Endometrial microvascular endothelial cells (primary cell): Measurements from ENCODE around the gene NCLN. TPM values are rescaled to one million over a fixed set of nuclear protein-coding genes. Genes with fewer than 3 reads are reported as not detected.
"Not testable (repeated sequence)": the region's sequence is repeated elsewhere in the genome, so short reads cannot be mapped to it uniquely, and the experiment has no call there.

Experiments
- in situ Hi-C: cut with HindIII; loops from 2 replicates; pipeline ENCODE4 v1.10.0; 2017; ENCODE audit warnings: low sequenced_read_pairs, low pct_unique_long_range_greater_than_20kb; ENCODE audit errors: inconsistent ontology term
- total RNA-seq: library from RNA; depleted of rRNA; stranded (reverse); fragments of >200 nt; gene quantifications from one replicate; pipeline ENCODE4 v1.2.3, GENCODE V29; 2015; ENCODE audit errors: inconsistent ontology term

Gene NCLN
- total RNA-seq, 1 donor from 2014 or later = 125 TPM

DNA sequence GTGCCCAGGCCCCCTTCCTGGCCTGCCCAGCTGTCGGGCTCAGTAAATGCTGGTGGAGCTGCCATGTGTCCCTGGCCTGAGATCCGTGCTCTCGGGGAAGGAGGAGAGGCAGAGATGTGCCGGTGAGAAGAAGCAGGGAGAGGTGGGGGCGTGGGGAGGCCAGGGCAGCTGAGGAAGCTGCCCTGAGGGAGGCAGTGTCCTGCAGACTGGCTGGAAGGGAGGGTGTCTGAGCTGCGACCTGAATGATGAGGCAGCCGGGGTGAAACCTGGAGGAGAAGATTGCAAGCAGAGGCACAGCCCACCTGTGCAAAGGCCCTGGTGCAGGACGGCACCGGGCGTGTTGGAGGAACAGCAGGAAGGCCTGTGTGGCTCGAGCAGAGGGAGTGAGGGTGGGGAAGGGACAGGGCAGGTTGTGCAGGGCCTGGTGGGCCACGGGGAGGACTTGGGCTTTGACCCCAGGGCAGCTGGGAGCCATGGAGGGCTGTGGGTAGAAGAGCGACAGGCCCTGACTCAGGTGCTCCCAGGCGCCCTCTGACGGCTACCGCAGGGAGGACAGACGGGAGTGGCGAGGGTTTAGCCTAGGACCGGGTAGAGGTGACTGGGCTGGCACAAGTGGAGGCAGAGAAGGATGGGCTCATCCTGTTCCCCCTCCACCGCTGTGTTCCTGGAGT, 24.8 kb downstream of the NCLN start:
- in situ Hi-C loops = no loop called here

DNA sequence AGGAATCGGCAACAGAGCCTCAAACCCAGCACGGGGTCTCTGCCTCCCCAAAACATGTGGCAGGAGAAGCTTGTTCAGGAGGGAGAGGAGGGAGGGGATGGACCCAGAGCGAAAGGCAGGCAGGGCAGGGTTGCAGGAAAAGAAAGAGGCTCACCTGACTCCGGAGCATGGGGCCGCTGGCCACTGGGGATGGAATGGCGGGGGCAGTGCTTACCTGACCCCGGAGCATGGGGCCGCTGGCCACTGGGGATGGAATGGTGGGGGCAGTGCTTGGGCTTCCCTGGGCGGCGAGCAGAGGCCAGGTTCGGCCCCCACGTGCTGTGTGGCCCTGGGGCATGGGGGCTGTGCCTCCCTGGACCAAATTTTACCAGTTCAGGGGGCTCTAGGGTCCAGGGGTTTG, 25.5 kb downstream of the NCLN start:
- in situ Hi-C loops = no loop called here

DNA sequence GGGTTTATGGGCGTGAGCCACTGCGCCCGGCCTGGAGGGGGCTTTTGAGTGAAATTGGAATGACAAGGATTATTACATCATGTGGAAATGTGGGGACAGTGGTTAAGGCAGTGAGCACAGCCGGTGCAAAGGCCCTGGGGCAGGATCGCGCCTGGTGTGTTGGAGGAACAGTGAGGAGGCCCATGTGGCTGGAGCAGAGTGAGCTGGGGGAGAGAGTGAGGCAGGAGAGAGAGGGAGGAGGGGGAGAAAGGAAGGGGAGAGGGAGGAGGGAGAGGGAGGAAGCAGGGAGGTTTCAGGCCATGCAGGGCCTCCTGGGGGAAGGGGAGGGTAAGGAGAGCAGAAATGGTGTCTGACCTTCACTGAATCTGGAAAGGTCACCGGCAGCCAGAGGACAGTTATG, 27.4 kb downstream of the NCLN start:
- in situ Hi-C loops = no loop called here

DNA sequence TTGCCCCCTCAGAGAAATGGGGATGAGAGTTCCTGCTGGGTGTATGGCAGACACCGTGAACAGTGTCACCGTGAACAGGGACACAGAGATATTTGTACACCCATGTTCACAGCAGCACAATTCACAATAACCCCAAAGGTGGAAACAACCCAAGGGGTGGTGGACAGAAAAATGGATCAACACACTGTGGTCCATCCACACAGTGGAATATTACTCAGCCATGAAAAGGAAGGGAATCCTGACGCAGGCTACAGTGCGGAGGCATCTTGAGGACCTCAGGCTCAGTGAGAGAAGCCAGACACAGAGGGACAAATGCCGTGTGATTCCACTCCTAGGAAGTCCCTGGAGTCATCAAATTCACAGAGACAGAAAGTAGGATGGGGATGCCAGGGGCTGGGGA, 31.1 kb downstream of the NCLN start:
- in situ Hi-C loops = no loop called here

DNA sequence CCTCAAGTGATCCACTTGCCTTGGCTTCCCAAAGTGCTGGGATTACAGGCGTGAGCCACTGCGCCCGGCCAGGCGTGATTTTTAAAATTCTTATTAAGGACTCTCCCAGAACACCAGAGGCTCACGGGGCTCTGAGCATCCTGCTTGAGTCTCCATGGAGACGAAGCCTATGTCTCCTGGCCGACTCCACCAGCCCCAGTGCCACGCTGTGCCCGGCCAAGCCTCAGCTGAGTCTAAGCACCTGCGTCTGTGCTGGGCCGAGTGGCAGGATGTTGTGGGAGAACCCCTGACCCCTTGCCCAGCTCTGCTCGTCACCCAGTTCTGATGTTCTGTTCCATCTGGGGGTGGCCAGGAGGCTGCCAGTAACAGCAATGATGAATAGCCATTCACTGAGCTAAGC, 34.8 kb downstream of the NCLN start:
- in situ Hi-C loops = no loop called here

DNA sequence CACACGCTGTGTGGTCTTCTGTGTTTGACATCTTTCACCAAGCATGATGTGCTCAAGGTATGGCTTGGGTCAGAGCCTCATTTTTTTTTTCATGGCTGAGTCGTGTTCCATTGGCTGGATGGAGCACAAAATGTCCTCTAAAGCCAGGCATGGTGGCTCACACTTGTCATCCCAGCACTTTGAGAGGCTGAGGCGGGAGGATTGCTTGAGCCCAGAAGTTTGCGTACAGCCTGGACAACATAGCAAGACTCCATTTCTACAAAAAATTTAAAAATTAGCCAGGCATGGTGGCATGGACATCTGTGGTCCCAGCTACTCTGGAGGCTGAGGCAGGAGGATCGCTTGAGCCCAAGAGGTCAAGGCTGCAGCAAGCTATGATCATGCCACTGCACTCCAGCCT, 35.8 kb downstream of the NCLN start:
- in situ Hi-C loops = not testable (repeated sequence)

DNA sequence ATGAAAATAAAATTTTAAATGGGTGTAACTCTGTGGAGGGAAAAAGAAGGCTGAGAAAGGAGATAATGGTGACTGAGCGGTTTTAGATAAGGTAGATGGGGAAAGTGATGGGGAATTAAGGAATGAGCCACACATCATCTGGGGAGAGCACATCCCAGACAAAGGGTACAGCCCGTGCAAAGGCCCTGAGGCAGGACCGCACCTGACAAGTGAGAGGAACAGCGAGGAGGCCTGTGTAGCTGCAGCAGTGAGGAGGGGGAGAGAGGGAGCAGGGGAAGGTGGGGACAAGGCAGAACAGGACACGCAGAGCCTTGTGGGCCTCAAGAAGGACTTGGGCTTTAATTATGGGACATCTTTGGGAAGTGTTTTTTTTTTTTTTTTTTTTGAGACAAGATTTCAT, 37.0 kb downstream of the NCLN start:
- in situ Hi-C loops = no loop called here

DNA sequence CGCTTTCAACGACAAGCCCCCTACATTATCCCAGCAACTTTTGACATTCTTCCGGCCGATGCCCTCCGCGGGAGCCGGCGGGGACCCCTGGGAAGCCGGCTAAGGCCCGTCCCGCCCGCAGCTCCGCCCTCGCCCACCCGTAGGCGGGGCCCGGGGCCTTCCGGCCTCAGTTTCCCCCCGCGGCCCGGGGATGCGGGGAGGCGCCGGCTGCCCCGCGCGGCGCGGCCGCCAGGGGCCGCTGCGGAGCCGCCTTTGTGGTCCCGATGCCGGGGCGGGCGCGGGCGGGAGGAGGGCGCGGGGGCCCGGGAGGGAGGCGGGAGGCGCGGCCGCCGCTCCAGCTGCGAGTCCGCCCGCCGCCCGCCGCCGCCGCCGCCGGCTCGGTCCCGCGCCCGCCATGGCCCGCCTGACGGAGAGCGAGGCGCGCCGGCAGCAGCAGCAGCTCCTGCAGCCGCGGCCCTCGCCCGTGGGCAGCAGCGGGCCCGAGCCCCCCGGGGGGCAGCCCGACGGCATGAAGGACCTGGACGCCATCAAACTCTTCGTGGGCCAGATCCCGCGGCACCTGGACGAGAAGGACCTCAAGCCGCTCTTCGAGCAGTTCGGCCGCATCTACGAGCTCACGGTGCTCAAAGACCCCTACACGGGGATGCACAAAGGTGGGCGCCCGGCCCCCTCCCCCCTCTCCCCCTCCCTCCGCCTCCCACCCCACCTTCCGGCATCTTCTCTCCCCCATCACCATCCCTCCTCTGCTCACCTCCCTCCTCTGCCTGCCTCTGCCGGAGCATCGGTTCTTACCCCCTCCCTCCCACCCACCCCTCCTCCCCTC, 38.8 kb downstream of the NCLN start, which contains the start of gene CELF5:
CELF5 (plus strand) TSS at position 316 of the 823 bp plus-strand sequence; CDS start at position 395, 79 bp downstream.
- in situ Hi-C loops = no loop called here

DNA sequence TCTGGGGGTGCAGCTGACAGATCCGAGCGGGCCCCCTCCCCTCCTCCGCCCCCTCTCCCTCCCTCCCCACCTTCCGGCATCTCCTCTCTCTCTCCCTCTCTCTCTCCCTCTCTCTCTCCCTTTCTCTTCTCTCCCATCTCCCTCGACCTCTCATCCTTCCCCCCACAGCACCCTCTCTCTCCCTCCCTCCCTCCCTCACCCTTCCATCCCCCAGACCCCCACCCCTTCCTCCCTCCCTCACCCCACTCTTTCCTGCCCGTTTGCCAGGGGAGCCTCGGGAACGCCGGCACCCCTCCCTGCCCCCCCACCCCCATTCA, 39.4 kb downstream of the NCLN start:
- in situ Hi-C loops = no loop called here

DNA sequence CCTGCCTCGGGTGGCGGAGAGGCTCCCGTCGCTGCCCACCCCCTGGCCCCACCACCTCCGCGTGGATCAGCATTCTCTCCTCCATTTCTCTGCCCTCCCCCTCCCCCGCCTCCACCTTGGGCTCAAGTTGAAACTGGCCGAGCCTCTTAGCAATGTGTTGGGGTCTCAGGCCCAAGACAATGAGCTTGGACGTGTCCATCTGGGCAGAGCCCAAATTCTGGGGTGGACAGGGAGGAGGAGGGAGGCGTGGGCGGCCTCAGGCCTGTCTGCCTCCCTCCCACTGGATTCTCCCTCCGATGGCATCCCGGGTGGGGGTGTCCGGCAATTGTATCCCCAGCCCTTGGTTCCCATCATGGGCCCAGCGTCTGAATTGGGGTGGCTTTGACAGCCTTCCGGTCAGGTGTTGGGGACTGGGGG, 40.0 kb downstream of the NCLN start:
- in situ Hi-C loops = no loop called here

DNA sequence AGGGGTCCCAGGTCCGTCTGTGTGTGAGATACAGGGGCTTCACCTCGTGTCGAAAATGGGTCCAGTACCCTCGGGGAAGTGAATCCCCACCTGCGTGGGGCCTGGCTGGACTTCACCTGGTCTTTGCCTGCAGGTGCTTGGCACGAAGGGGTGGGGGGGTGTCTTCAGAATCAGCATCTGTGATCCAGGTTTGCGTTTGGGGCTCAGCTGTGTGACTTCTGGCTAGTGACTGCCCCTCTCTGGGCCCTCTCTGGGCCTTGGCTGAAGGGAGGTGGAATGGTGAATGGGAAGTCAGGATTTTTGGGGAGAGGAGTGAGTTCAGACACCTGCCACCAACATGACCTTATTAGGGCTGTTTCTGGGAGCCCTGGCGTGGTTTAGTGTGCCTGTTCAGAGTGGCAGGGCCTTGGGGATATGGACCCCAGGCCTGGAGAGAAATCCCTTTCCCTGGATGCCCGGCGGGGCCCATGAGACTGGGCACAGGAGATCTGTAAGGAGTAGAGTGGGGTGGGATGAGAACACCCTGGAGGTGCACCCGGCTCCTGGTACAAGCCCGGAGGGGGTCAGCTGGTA, 41.4 kb downstream of the NCLN start:
- in situ Hi-C loops = no loop called here

DNA sequence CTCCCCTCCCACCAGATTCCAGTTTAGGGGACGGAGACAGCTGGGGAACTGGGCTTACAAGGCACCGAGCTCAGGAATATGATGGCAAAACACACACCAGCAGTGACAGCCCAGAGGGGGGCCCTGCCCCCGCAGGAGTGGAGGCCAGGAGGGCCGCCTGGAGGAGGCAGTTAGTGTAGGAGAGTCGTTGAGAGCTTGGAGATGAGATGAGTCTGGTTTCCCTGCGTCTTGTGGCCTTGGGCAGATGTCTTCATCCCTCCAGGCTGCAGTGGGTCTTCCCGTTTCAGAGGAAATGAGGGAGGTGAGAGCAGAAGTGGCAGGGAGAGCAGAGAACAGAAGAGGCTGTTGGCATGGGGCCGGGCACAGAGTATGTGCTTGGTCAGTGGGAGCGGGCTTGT, 43.6 kb downstream of the NCLN start:
- in situ Hi-C loops = no loop called here

DNA sequence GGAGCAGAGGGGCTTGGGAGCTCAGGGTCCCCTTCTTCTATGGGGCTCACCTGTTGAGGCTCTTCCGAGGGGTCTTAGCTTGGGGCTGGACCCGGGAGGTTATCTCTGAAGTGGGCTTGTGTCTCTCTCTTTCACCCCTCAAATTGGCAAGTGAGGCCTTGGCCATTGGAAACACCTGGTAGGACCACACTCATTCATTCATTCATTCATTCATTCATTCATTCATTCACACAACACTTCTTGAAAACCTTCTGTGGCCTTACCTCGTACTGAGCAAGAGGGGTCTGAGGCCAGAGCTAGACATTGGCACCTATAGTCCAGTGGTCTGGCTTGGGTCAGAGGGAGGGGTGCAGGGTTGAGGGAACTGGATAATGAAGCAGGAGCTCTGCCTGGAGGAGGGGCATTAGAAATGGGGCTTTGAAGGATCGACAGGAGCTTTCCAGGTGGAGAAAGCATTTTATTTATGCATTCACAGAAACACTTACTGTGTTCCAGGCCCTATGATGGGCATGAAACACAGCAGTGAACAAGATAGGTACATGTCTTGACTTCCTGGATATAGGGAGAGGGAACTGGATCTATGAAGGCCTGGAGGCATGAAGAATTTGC, 44.3 kb downstream of the NCLN start:
- in situ Hi-C loops = no loop called here

DNA sequence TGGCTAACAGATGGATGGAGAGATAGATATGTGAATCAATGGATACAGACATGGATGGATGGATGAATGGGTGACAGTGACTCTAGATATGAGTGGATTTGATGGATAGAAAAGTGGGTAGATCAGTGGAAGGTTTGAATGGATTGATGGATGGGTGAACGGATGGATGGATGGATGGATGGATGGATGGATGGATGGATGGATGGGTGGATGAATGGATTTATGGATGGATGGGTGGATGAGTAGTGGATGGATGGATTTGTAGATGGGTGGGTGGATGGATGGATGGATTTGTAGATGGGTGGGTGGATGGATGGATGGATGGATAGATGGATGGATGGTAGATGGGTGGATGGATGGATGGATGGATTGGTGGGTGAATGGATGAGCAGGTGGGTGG, 45.6 kb downstream of the NCLN start:
- in situ Hi-C loops = no loop called here

DNA sequence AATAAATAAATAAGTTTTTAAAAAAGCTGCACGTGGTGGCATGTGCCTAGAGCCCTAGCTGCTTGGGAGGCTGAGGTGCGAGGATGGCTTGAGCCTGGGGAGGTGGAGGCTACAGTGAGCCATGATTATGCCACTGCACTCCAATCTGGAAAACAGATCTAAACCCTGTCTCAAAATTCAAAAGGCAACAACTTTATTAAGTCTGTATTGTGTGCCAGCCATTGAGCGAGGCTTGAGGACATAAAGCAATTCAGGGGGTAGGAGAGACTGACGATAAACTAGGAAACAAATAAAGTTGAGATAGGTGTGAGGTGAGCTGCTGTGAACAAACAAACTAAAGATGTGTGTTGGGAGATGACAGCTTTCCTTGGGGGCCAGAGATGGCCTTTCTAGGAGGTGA, 47.4 kb downstream of the NCLN start:
- in situ Hi-C loops = no loop called here

DNA sequence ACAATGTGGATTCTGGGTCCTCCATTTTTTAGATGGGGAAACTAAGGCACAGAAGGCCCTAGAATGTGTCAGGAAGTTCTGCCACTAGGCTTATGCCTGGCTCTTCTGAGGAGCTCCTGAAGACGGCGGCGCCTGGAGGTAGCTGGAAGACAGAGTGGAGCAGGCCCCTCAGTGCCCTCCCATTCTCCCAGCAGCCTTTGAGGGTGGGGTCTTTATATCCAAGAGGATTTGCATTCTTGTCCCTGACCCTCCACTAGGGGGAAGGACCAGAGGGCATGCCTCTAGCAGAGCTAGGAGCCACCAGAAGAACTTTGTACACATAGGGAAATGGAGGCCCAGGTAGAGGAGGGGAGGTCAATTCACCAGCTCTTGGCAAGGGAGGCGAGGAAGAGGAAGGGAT, 48.1 kb downstream of the NCLN start:
- in situ Hi-C loops = no loop called here

DNA sequence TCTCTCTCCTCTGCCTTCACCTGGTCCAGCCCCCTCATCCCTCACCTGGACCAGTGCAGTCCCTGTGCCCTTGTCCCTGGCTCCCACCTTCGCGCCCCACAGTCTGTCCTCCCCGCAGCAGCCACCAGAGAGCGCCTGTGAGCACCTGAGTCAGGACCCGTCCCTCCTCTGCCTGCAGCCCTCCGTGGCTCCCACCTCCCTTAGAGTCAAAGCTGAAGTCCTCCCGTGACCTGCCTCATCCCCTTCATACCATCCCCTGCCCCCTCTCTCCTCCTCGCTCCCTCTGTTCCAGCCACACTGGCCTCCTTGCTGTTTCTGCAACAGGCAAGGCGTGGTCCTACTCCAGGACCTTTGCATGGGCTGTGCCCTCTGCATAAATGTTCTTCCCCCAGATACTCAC, 49.1 kb downstream of the NCLN start:
- in situ Hi-C loops = no loop called here

DNA sequence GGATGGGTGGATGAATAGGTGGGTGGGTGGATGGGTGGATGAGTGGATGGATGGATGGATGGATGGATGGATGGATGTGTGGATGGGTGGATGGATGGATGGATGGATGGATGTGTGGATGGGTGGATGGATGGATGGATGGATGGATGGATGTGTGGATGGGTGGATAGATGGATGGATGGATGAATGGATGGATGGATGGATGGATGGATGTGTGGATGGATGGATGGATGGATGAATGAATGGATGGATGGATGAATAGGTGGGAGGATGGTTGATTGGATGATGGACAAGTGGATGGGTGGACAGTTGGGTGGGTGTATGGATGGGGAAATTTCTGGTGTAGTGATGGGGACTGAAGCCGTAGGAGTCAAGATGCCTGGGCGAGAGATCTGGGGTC, 49.9 kb downstream of the NCLN start:
- in situ Hi-C loops = not testable (repeated sequence)

DNA sequence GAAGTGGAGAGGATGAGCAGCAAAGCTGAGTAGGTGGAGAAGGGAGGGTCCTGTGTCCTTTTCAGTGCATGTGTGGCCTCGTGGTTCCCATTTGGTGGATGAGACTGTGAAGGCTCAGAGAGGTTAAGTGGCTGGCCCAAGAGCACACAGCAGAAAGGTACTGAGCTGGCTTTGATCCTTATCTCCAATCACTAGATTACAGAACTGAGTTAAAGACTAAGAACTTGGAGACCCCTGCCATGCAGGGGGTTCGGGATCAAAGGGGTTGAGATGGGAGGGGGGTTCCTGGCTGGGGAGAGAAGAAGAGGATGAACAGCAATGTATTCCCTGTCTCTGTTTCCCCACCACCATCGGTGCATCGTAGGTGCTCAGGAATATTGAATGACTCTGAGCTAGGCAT, 50.5 kb downstream of the NCLN start:
- in situ Hi-C loops = no loop called here

DNA sequence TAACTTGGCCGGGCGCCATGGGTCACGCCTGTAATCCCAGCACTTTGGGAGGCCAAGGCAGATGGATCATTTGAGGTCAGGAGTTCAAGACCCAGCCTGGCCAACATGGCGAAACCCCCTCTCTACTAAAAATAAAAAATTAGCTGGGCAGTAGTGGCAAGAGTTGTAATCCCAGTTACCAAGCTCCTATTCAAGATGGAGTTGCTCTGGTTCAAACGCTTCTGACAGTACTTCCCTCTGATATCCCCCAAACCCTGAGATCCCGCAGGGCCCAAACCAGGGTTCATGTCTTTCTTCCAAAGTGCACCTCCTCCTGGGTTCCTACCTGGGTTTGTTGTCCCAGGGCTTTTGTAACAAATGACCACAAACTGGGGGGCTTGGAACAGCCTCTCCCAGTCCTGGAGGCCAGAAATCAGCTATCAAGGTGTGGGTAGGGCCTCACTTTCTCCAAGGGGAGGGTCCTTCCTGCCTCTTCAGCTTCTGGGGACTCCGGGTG, 52.4 kb downstream of the NCLN start:
- in situ Hi-C loops = no loop called here
